ENCODE data around the gene WWTR1. TPM values are rescaled to one million over a fixed set of nuclear protein-coding genes. Genes with fewer than 3 reads are reported as not detected.

Gene WWTR1
- polyA plus RNA-seq, 1 donor = 29.2 TPM

GRCh38 chr3:149534671-149535332, 123.0 kb downstream of the WWTR1 start:
- DNase-seq = no peak
- WGBS (ENCODE audit: insufficient coverage, low lambda C conversion rate) = no CpG with 5 or more reads among the region's 3 CpGs

GRCh38 chr3:149534082-149534481, 123.7 kb downstream of the WWTR1 start:
- Histone ChIP-seq H3K27me3 (ENCODE audit: control insufficient read depth, insufficient read depth, low read length) (no peaks in the 10 kb centered on the region), H3K27ac (ENCODE audit: low read length) (no peak overlapping the region), H3K9me3 (ENCODE audit: control insufficient read depth, low read depth, low read length) (no peaks in the 10 kb centered on the region), H3K4me1 (ENCODE audit: control insufficient read depth, insufficient read depth, low read length) (no peaks in the 10 kb centered on the region), H3K4me3 (ENCODE audit: low read length) (no peak overlapping the region), H3K36me3 (ENCODE audit: control insufficient read depth, insufficient read depth, low read length) (no peaks in the 10 kb centered on the region)
- 100% methylated on average over 1 of the region's 4 CpGs for WGBS (ENCODE audit: insufficient coverage, low lambda C conversion rate)
- DNase-seq = no peak

More at GRCh38 chr3:149534671-149535332, 123.0 kb downstream of the WWTR1 start:
- H3K4me1 ChIP-seq (ENCODE audit: control insufficient read depth, insufficient read depth, low read length) = no peaks in the 10 kb centered on the region
- H3K4me3 ChIP-seq (ENCODE audit: low read length) = no peak overlapping the region
- no peaks in the 10 kb centered on the region for H3K36me3 ChIP-seq (ENCODE audit: control insufficient read depth, insufficient read depth, low read length)
- no peaks in the 10 kb centered on the region for H3K27me3 ChIP-seq (ENCODE audit: control insufficient read depth, insufficient read depth, low read length)
- H3K9me3 ChIP-seq (ENCODE audit: control insufficient read depth, low read depth, low read length) = no peaks in the 10 kb centered on the region
- H3K27ac ChIP-seq (ENCODE audit: low read length) = no peak overlapping the region

GRCh38 chr3:149532489-149533180, 125.2 kb downstream of the WWTR1 start:
- Histone ChIP-seq H3K36me3 (ENCODE audit: control insufficient read depth, insufficient read depth, low read length) (no peaks in the 10 kb centered on the region), H3K27me3 (ENCODE audit: control insufficient read depth, insufficient read depth, low read length) (no peaks in the 10 kb centered on the region), H3K9me3 (ENCODE audit: control insufficient read depth, low read depth, low read length) (no peaks in the 10 kb centered on the region), H3K4me3 (ENCODE audit: low read length) (no peak overlapping the region), H3K4me1 (ENCODE audit: control insufficient read depth, insufficient read depth, low read length) (no peaks in the 10 kb centered on the region), H3K27ac (ENCODE audit: low read length) (no peak overlapping the region)
- 62% methylated on average over 6 of the region's 8 CpGs for WGBS (ENCODE audit: insufficient coverage, low lambda C conversion rate)
- DNase-seq = no peak

DNA sequence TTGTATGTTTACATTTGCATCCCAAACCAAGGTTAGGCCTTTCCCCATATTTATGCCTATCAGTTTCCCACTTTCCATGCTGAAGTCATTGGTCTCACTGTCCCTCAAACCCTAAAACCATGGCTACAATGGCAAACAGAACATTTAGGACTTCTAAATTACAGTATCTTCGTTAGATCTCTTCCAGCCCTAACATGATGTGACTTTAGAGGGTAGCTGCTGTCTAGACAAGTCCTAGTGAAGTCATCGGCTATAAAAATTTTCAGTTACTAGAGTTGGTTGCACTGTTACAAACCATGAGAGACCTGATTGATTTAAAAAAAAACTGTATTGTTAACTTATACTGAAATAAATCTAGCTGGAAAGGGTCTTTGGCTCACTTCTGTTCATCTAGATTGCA, 128.7 kb downstream of the WWTR1 start:
- Histone ChIP-seq H3K36me3 (ENCODE audit: control insufficient read depth, insufficient read depth, low read length) (peaks cover 9% of the 10 kb centered on the region), H3K27me3 (ENCODE audit: control insufficient read depth, insufficient read depth, low read length) (no peaks in the 10 kb centered on the region), H3K27ac (ENCODE audit: low read length) (no peak overlapping the region), H3K4me3 (ENCODE audit: low read length) (no peak overlapping the region), H3K9me3 (ENCODE audit: control insufficient read depth, low read depth, low read length) (no peaks in the 10 kb centered on the region), H3K4me1 (ENCODE audit: control insufficient read depth, insufficient read depth, low read length) (no peaks in the 10 kb centered on the region)
- WGBS (ENCODE audit: insufficient coverage, low lambda C conversion rate) = 100% methylated on average over 2 of the region's 2 CpGs
- DNase-seq = no peak

GRCh38 chr3:149528340-149528650, 129.5 kb downstream of the WWTR1 start:
- H3K27ac ChIP-seq (ENCODE audit: low read length) = no peak overlapping the region
- H3K9me3 ChIP-seq (ENCODE audit: control insufficient read depth, low read depth, low read length) = no peaks in the 10 kb centered on the region
- H3K4me1 ChIP-seq (ENCODE audit: control insufficient read depth, insufficient read depth, low read length) = no peaks in the 10 kb centered on the region
- H3K27me3 ChIP-seq (ENCODE audit: control insufficient read depth, insufficient read depth, low read length) = no peaks in the 10 kb centered on the region
- peaks cover 12% of the 10 kb centered on the region for H3K36me3 ChIP-seq (ENCODE audit: control insufficient read depth, insufficient read depth, low read length)
- no peak for DNase-seq
- H3K4me3 ChIP-seq (ENCODE audit: low read length) = no peak overlapping the region
- WGBS (ENCODE audit: insufficient coverage, low lambda C conversion rate) = no CpG with 5 or more reads among the region's 4 CpGs

DNA sequence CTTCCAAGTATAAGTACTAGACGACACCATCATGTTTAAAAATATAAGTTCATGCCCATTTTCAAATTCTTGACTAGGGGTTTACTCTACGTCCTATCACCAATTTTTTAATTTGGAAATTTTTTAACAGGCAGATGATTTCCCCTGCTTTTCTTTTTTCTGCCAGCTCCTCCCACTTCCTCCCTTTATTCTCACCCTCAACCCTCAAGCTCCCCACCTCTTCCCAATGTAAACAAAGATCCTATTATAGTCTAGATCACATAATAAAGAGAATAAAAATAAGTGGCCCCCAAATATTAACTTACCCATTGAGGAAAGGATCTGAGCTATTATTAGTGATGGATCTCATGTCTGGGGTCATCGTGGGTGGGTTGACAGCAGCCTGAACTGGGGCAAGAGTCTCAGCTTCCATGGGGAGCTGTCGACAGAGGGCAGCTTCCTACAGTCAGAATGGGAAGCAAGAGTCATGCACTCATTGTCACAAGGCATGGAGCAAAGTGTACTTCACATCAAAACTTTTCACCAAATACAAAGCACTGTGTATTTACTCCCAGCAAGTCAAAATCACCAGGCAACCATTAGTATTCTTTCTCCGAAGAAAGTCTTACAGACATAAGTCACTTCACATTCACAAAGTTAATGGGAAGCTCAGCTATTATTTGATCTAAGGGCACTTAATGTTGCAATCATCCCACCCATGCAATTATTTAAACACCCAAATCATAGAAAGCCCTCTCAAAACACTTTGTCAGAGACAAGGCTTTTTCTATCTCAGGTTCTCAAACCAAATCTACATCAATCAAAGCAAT, 130.1 kb downstream of the WWTR1 start:
- no peak overlapping the region for H3K27ac ChIP-seq (ENCODE audit: low read length)
- peak in 1 of 2 donors; percentile 28 for DNase-seq
- 73% methylated on average over 3 of the region's 5 CpGs for WGBS (ENCODE audit: insufficient coverage, low lambda C conversion rate)

DNA sequence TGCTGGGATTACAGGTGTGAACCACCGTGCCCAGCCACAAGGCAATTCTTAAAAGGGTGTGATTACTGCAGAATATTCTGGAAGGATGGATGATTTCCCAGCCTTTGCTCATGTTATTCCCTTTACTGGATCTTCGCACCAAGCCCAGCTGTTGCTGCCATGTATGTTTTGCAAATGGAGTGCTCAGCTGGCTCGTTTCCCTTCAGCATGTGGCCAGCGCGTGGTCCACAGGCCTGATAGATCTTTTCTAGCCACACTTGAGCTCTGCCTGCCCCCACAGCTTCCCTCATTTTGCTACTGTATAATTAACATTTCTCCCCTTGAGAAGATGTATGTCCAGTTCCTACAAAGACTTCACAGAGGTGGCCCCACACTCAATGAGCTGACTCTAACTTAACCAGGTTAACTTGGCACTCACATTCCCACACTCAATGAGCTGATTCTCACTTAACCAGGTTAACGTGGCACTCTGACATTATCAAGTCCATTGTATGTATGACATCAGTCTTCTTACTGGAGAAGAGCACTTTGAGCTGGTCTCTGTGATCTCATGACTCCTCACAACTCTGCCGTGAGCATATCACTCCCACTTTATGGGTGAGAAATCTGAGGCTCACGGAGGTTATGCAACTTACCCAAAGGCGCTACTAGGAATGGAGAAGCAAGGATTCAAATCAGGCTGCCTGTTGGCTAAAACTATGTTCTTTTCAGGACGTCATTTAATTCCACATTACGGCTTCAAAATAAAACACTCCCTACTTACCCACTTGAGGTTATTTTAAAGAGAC, 134.1 kb downstream of the WWTR1 start:
- no peaks in the 10 kb centered on the region for H3K4me1 ChIP-seq (ENCODE audit: control insufficient read depth, insufficient read depth, low read length)
- DNase-seq = no peak
- H3K27me3 ChIP-seq (ENCODE audit: control insufficient read depth, insufficient read depth, low read length) = no peaks in the 10 kb centered on the region
- WGBS (ENCODE audit: insufficient coverage, low lambda C conversion rate) = 92% methylated on average over 5 of the region's 11 CpGs
- peaks cover 18% of the 10 kb centered on the region for H3K36me3 ChIP-seq (ENCODE audit: control insufficient read depth, insufficient read depth, low read length)
- no peaks in the 10 kb centered on the region for H3K9me3 ChIP-seq (ENCODE audit: control insufficient read depth, low read depth, low read length)
- no peak overlapping the region for H3K27ac ChIP-seq (ENCODE audit: low read length)
- H3K4me3 ChIP-seq (ENCODE audit: low read length) = no peak overlapping the region

More for the DNA sequence above, 130.1 kb downstream of the WWTR1 start:
- H3K4me1 ChIP-seq (ENCODE audit: control insufficient read depth, insufficient read depth, low read length) = no peaks in the 10 kb centered on the region
- H3K4me3 ChIP-seq (ENCODE audit: low read length) = no peak overlapping the region
- H3K27me3 ChIP-seq (ENCODE audit: control insufficient read depth, insufficient read depth, low read length) = no peaks in the 10 kb centered on the region
- no peaks in the 10 kb centered on the region for H3K9me3 ChIP-seq (ENCODE audit: control insufficient read depth, low read depth, low read length)
- H3K36me3 ChIP-seq (ENCODE audit: control insufficient read depth, insufficient read depth, low read length) = peaks cover 12% of the 10 kb centered on the region

DNA sequence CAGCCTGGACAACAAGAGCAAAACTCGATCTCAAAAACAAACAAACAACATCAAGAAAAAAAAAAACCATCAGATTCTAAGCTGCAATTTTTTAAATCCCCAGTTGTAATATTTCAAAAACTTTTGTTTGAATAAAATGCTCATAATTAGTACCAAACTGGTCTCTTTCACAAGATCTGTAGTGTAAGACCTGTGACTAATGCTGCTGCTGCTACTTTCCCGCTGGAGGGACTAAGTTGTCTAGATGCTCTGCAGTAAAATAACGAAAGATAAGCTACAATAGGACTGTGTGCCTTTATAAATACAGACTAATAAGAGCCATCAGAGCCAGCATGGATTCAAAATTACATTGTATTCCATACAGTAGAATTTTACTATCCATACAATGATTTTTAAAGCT, 137.9 kb downstream of the WWTR1 start:
- H3K36me3 ChIP-seq (ENCODE audit: control insufficient read depth, insufficient read depth, low read length) = peaks cover 12% of the 10 kb centered on the region
- 100% methylated on average over 1 of the region's 3 CpGs for WGBS (ENCODE audit: insufficient coverage, low lambda C conversion rate)
- no peak overlapping the region for H3K4me3 ChIP-seq (ENCODE audit: low read length)
- H3K27me3 ChIP-seq (ENCODE audit: control insufficient read depth, insufficient read depth, low read length) = no peaks in the 10 kb centered on the region
- H3K27ac ChIP-seq (ENCODE audit: low read length) = no peak overlapping the region
- DNase-seq = no peak
- no peaks in the 10 kb centered on the region for H3K9me3 ChIP-seq (ENCODE audit: control insufficient read depth, low read depth, low read length)
- no peaks in the 10 kb centered on the region for H3K4me1 ChIP-seq (ENCODE audit: control insufficient read depth, insufficient read depth, low read length)

DNA sequence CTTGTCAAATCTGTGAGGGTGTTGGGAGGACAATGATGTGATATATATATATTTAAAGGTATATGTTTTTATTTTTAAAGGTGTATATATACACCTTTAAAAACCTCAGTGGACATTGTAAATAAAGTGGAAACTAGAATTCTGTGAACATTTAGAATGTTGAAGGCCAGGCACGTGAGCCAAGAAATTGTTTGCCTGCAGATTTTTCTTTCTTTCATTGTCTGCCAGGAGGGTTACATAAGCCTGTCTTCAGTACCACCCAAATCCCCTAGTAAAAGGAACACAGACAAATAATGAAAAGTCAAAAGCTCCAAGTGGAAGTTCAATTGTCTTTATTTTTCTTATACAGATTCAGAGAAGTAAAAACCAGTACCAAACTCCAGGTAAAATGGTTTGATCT, 140.9 kb downstream of the WWTR1 start:
- Histone ChIP-seq H3K27me3 (ENCODE audit: control insufficient read depth, insufficient read depth, low read length) (no peaks in the 10 kb centered on the region), H3K9me3 (ENCODE audit: control insufficient read depth, low read depth, low read length) (no peaks in the 10 kb centered on the region), H3K36me3 (ENCODE audit: control insufficient read depth, insufficient read depth, low read length) (peaks cover 7% of the 10 kb centered on the region), H3K27ac (ENCODE audit: low read length) (no peak overlapping the region), H3K4me3 (ENCODE audit: low read length) (no peak overlapping the region), H3K4me1 (ENCODE audit: control insufficient read depth, insufficient read depth, low read length) (no peaks in the 10 kb centered on the region)
- no peak for DNase-seq
- no CpG with 5 or more reads among the region's 1 CpG for WGBS (ENCODE audit: insufficient coverage, low lambda C conversion rate)

- no peaks in the 10 kb centered on the region for H3K4me1 ChIP-seq (ENCODE audit: control insufficient read depth, insufficient read depth, low read length)
- H3K4me3 ChIP-seq (ENCODE audit: low read length) = no peak overlapping the region
- WGBS (ENCODE audit: insufficient coverage, low lambda C conversion rate) = no CpG with 5 or more reads among the region's 2 CpGs
- H3K36me3 ChIP-seq (ENCODE audit: control insufficient read depth, insufficient read depth, low read length) = peaks cover under 1% of the 10 kb centered on the region
- no peak overlapping the region for H3K27ac ChIP-seq (ENCODE audit: low read length)
- no peaks in the 10 kb centered on the region for H3K9me3 ChIP-seq (ENCODE audit: control insufficient read depth, low read depth, low read length)
- no peaks in the 10 kb centered on the region for H3K27me3 ChIP-seq (ENCODE audit: control insufficient read depth, insufficient read depth, low read length)
- DNase-seq = no peak
Measured at GRCh38 chr3:149515249-149515648, 142.6 kb downstream of the WWTR1 start.
